ENCODE results near the gene SMARCA4.

DNA sequence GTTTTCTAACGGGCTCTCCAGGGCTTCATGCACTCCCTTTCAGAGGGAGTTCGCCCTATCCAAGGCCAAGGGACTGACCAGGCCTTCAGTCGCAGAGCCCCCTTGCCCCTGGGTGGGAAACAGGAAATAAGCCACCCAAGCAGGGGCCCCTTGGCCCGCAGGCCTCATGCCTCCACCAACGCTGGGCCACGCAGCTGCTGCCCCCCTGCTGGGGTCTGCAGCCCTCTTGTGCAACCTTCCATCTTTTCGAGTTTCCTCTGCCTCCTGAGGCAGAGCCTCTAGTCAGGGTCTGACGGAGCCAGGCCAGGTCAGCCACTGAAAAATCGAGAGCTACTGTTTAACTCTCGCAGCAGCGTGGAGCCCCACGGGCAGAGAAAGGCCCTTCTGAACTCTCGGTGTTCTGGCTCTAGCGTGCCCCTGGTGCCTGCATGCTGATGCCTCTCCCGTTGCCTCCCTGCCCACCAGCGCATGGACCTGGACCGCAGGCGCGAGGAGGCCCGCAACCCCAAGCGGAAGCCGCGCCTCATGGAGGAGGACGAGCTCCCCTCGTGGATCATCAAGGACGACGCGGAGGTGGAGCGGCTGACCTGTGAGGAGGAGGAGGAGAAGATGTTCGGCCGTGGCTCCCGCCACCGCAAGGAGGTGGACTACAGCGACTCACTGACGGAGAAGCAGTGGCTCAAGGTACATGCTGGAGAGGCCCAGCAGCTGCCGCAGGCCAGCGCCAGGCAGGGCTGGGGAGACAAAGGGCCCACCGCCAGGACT, 73.8 kb downstream of the SMARCA4 start:
- TF ChIP-seq, protein P1, sequence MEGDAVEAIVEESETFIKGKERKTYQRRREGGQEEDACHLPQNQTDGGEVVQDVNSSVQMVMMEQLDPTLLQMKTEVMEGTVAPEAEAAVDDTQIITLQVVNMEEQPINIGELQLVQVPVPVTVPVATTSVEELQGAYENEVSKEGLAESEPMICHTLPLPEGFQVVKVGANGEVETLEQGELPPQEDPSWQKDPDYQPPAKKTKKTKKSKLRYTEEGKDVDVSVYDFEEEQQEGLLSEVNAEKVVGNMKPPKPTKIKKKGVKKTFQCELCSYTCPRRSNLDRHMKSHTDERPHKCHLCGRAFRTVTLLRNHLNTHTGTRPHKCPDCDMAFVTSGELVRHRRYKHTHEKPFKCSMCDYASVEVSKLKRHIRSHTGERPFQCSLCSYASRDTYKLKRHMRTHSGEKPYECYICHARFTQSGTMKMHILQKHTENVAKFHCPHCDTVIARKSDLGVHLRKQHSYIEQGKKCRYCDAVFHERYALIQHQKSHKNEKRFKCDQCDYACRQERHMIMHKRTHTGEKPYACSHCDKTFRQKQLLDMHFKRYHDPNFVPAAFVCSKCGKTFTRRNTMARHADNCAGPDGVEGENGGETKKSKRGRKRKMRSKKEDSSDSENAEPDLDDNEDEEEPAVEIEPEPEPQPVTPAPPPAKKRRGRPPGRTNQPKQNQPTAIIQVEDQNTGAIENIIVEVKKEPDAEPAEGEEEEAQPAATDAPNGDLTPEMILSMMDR (IDR thresholded peaks at IDR 0.05): no peak
- TF ChIP-seq POLR2A (IDR thresholded peaks at IDR 0.05): no peak
